ENCODE measurements around the gene CLIC3. TPM values are rescaled to one million over a fixed set of nuclear protein-coding genes. Genes with fewer than 3 reads are reported as not detected.

The CLIC3 gene
- total RNA-seq, 2 experiments from 2014 or later = 2.1 to 2.8 TPM

DNA sequence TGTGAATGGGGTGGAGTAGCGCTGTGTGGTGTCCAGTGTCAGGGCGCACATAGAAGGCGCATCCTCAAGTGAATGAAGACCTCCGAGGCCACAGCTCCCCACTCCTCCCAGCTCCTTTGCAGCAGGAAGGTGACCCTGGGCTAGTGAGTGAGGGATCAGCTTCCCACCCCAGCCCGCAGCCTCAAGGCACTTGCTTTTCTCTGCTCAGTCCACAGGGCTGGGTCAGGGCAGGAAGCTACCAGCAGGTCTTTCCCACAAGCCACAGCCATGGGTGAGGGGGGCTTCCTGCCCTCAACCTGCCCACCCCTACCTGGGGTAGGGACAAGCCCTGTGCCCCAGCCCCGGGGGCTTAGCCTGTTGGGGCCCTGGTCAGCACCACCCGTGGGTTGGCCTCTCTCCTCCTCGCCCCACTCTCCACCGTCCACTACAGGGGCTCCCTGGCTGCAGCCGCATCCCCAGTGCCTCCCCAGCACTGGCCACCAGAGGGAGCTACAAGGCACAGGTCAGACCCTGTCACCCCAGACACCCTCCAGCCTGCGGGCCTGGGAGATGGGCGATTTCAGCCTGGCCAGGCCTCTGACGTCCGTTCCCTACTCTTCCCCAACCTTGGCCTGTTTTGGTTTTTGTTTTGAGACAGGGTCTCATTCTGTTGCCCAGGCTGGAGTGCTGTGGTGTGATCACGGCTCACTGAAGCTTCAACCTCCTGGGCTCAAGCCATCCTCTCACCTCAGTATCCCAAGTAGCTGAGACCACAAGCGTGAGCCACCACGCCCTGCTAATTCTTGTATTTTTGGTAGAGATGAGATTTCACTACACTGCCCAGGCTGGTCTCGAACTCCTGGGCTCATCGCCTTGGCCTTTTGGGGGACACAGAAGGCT, 32.9 kb upstream of the CLIC3 start:
- Histone ChIP-seq H3K4me1 (ENCODE audit: insufficient read depth, low read length) (peaks cover 82% of the 10 kb centered on the region), H3K27me3 (ENCODE audit: control insufficient read depth in 1 of 2, insufficient read depth in 2 of 2, low read length in 2 of 2) (no peaks in the 10 kb centered on the region), H3K36me3 (ENCODE audit: insufficient read depth, low read length) (no peaks in the 10 kb centered on the region), H3K27ac (ENCODE audit: low read depth in 1 of 2, low read length in 2 of 2) (peak overlapping the region in 1 of 2 donors; percentile 7), H3K4me3 (ENCODE audit: low read length) (peak overlapping the region; percentile 68), H3K9me3 (ENCODE audit: control insufficient read depth in 1 of 2, insufficient read depth in 1 of 2, low read length in 2 of 2) (no peaks in the 10 kb centered on the region)
- POLR2A ChIA-PET = interaction anchor here (0.6 to 2.4 kb wide), 8 partner anchors 33 to 301 kb away, joined by 3 to 11 read pairs (median 4); partner anchors contain the start of genes CLIC3, FBXW5, MAN1B1 and PAXX
- Mint-ChIP-seq H3K27me3 (no peaks in the 10 kb centered on the region), H3K27ac (peak overlapping the region; percentile 55), H3K4me3 (peak overlapping the region; percentile 90), H3K4me1 (ENCODE audit: low read depth) (peaks cover 44% of the 10 kb centered on the region), H3K9me3 (no peaks in the 10 kb centered on the region), H3K36me3 (ENCODE audit: low read depth) (no peaks in the 10 kb centered on the region)
- intact Hi-C loops (cut with DNase I, micrococcal nuclease) = loop anchor here in 1 of 2 experiments (2.0 to 5.0 kb wide), 3 partner anchors 36 to 142 kb away; partner anchors contain the start of gene TRAF2
- DNase-seq = peak; percentile 49 to 82 (median 64)
- CTCF ChIA-PET = interaction anchor here (0.5 to 3.0 kb wide), 27 partner anchors 10 to 271 kb away, joined by 3 to 23 read pairs (median 4); partner anchors contain the start of genes AJM1, CLIC3, FBXW5 and LCN8
- TF ChIP-seq CTCF (IDR thresholded peaks at IDR 0.05) = peak; percentile 67
- ATAC-seq (ENCODE audit: poor library complexity) = peak; percentile 27

- TF ChIP-seq CTCF (IDR thresholded peaks at IDR 0.05) = no peak
- peaks cover 39% of the 10 kb centered on the region for H3K4me1 Mint-ChIP-seq (ENCODE audit: low read depth)
- H3K27ac Mint-ChIP-seq = peak overlapping the region; percentile 55
- peak overlapping the region; percentile 85 for H3K4me3 Mint-ChIP-seq
- ChIA-PET POLR2A (interaction anchor here (0.6 to 2.4 kb wide), 7 partner anchors 32 to 300 kb away, joined by 3 to 11 read pairs (median 5); partner anchors contain the start of genes CLIC3, FBXW5, PAXX and TRAF2), CTCF (interaction anchor here (0.7 to 3.0 kb wide), 23 partner anchors 11 to 270 kb away, joined by 3 to 23 read pairs (median 4); partner anchors contain the start of genes AJM1, CLIC3, FBXW5 and LCN8)
- Histone ChIP-seq H3K27me3 (ENCODE audit: control insufficient read depth in 1 of 2, insufficient read depth in 2 of 2, low read length in 2 of 2) (no peaks in the 10 kb centered on the region), H3K36me3 (ENCODE audit: insufficient read depth, low read length) (no peaks in the 10 kb centered on the region), H3K9me3 (ENCODE audit: control insufficient read depth in 1 of 2, insufficient read depth in 1 of 2, low read length in 2 of 2) (no peaks in the 10 kb centered on the region), H3K4me1 (ENCODE audit: insufficient read depth, low read length) (peaks cover 80% of the 10 kb centered on the region), H3K4me3 (ENCODE audit: low read length) (peak overlapping the region; percentile 68), H3K27ac (ENCODE audit: low read depth in 1 of 2, low read length in 2 of 2) (no peak overlapping the region)
- no peaks in the 10 kb centered on the region for H3K27me3 Mint-ChIP-seq
- no peaks in the 10 kb centered on the region for H3K9me3 Mint-ChIP-seq
- peak; percentile 62 for ATAC-seq (ENCODE audit: poor library complexity)
- intact Hi-C loops (cut with DNase I, micrococcal nuclease) = loop anchor here in 1 of 2 experiments (1.0 to 5.0 kb wide), 4 partner anchors 36 to 141 kb away; partner anchors contain the start of genes FBXW5 and TRAF2
- peak in 13 of 14 experiments; percentile 44 to 92 (median 65) for DNase-seq
- no peaks in the 10 kb centered on the region for H3K36me3 Mint-ChIP-seq (ENCODE audit: low read depth)
Observed at GRCh38 chr9:137028263-137029057, 32.1 kb upstream of the CLIC3 start.

All from CD4-positive, alpha-beta T cell (primary cell).